Calu3 (cell line): ENCODE data around the gene WNT2. TPM values are rescaled to one million over a fixed set of nuclear protein-coding genes. Genes with fewer than 3 reads are reported as not detected.

Experiments
- BruUV-seq: library from RNA; stranded (reverse); fragments of 400-500 nt; replicated peaks from 2 replicates; lab custom pipeline; 2021; lab: Mats Ljungman, UMichigan
- CTCF ChIA-PET: fragments of 300-600 bp; sonication (Branson Sonifier 250); formaldehyde crosslinking; loops from one replicate; lab custom pipeline; 2022; ENCODE audit warnings: antibody characterized with exemption; lab: Charles Lee
- DNase-seq: peaks from one replicate; pipeline ENCODE4 v3.0.0; 2022
- H3K27ac Mint-ChIP-seq: one replicate; pipeline ENCODE4 v1.8.0; 2022; ENCODE audit warnings: mixed read lengths; ENCODE audit not compliant: unreplicated experiment
- H3K27me3 Mint-ChIP-seq: one replicate; pipeline ENCODE4 v1.8.0; 2022; ENCODE audit warnings: mixed read lengths; ENCODE audit not compliant: unreplicated experiment
- H3K36me3 Mint-ChIP-seq: one replicate; pipeline ENCODE4 v1.8.0; 2022; ENCODE audit warnings: mild to moderate bottlenecking, moderate library complexity, mixed read lengths; ENCODE audit not compliant: insufficient read depth, unreplicated experiment
- H3K4me1 Mint-ChIP-seq: one replicate; pipeline ENCODE4 v1.8.0; 2022; ENCODE audit warnings: mild to moderate bottlenecking, low read depth, mixed read lengths; ENCODE audit not compliant: unreplicated experiment
- H3K4me3 Mint-ChIP-seq: one replicate; pipeline ENCODE4 v1.8.0; 2022; ENCODE audit warnings: mild to moderate bottlenecking, low read depth, moderate library complexity, mixed read lengths; ENCODE audit not compliant: unreplicated experiment
- H3K9me3 Mint-ChIP-seq: one replicate; pipeline ENCODE4 v1.8.0; 2022; ENCODE audit warnings: low read depth, mixed read lengths; ENCODE audit not compliant: unreplicated experiment
- CTCF ChIP-seq: fragments of 200-600 bp; IDR thresholded peaks from one replicate; pipeline ENCODE4 v1.8.0; 2022; ENCODE audit warnings: antibody characterized with exemption; ENCODE audit not compliant: unreplicated experiment
- intact Hi-C: fragments of 100-400 bp; cut with micrococcal nuclease; formaldehyde crosslinking; loops from one replicate; pipeline ENCODE4 v1.10.0; 2022; ENCODE audit not compliant: unreplicated experiment
- total RNA-seq: library from RNA; stranded (reverse); gene quantifications from 2 replicates; pipeline ENCODE4 v1.2.3, GENCODE V29; 2022

The WNT2 gene
- total RNA-seq, 1 experiment from 2014 or later, result not detected

DNA sequence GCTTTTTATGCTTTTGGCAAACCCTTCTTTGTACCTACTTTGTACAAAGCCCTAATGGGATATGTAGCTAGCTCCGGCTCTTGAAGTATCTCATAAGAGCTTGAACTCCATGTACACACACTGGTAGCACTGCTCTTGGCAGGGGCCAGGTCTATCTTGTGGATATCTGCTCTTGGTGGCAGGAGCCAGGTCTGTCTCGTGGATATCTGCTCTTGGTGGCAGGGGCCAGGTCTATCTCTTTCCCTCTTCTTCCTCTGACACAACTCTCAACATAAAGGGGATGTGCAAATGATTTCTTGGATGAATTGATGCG, 91.9 kb downstream of the WNT2 start:
- no TSS peak for BruUV-seq
- CTCF ChIA-PET, result no interaction called here
- intact Hi-C loops, result no loop called here
- no peak for TF ChIP-seq CTCF
- Mint-ChIP-seq H3K27me3 (peaks cover 3% of the 10 kb centered on the region), H3K36me3 (no peaks in the 10 kb centered on the region), H3K4me3 (no peak overlapping the region), H3K4me1 (no peaks in the 10 kb centered on the region), H3K27ac (no peak overlapping the region), H3K9me3 (no peaks in the 10 kb centered on the region)
- no peak for DNase-seq

GRCh38 chr7:117230276-117231046, 92.4 kb downstream of the WNT2 start:
- no peaks in the 10 kb centered on the region for H3K36me3 Mint-ChIP-seq
- intact Hi-C loops, result no loop called here
- no peaks in the 10 kb centered on the region for H3K27me3 Mint-ChIP-seq
- TF ChIP-seq CTCF, result no peak
- no peak overlapping the region for H3K4me3 Mint-ChIP-seq
- no TSS peak for BruUV-seq
- H3K4me1 Mint-ChIP-seq, result no peaks in the 10 kb centered on the region
- no peaks in the 10 kb centered on the region for H3K9me3 Mint-ChIP-seq
- H3K27ac Mint-ChIP-seq, result no peak overlapping the region
- DNase-seq, result no peak
- CTCF ChIA-PET, result no interaction called here

GRCh38 chr7:117229350-117229749, 93.5 kb downstream of the WNT2 start:
- Mint-ChIP-seq H3K36me3 (no peaks in the 10 kb centered on the region), H3K9me3 (no peaks in the 10 kb centered on the region), H3K4me1 (no peaks in the 10 kb centered on the region), H3K4me3 (no peak overlapping the region), H3K27ac (no peak overlapping the region), H3K27me3 (no peaks in the 10 kb centered on the region)
- CTCF ChIA-PET, result interaction anchor here (0.6 kb wide), 1 partner anchor 21 kb away, joined by 3 read pairs; no protein-coding TSS in a partner anchor
- DNase-seq, result no peak
- no TSS peak for BruUV-seq
- no peak for TF ChIP-seq CTCF
- intact Hi-C loops, result no loop called here

DNA sequence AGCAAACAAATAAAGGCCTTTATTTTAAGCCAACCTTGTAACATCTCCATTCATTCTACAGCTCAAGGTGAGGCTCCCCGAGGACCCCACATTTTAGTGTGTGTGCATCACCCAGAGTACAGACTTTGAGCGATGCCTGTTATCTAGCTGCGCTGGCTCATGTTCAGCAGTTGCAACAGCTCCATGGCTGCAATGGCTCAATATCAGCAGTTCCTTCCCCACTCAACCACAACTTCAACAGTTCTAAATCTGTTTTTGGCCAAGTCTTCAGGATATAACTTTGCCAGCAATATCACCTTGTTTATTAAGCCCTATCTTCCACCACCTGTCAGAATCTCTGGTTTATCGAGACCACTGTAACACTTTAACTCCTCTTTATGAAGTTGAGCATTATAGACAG, 95.8 kb downstream of the WNT2 start:
- BruUV-seq, result no TSS peak
- Mint-ChIP-seq H3K27ac (no peak overlapping the region), H3K9me3 (no peaks in the 10 kb centered on the region), H3K4me1 (no peaks in the 10 kb centered on the region), H3K4me3 (no peak overlapping the region), H3K27me3 (no peaks in the 10 kb centered on the region), H3K36me3 (no peaks in the 10 kb centered on the region)
- CTCF ChIA-PET, result no interaction called here
- no peak for DNase-seq
- TF ChIP-seq CTCF, result no peak
- intact Hi-C loops, result no loop called here
